Testis (tissue), 3 donors: Measurements from ENCODE around the gene CRHBP. TPM values are rescaled to one million over a fixed set of nuclear protein-coding genes. Genes with fewer than 3 reads are reported as not detected.

ENCODE experiments used
- DNase-seq: peaks from one replicate; pipeline ENCODE4 v3.0.0-alpha.2; 2019
- H3K27ac ChIP-seq, 2 donors: fragments of 200-600 bp; sonication (generic); one replicate each; pipeline ENCODE4 v1.5.1; 2019
- H3K27me3 ChIP-seq: fragments of 200-600 bp; sonication (generic); one replicate; pipeline ENCODE4 v1.5.1; 2019
- H3K36me3 ChIP-seq: fragments of 200-600 bp; sonication (generic); one replicate; pipeline ENCODE4 v1.5.1; 2017; ENCODE audit warnings: low read depth; ENCODE audit errors: missing control alignments
- H3K4me1 ChIP-seq: fragments of 200-600 bp; sonication (generic); one replicate; pipeline ENCODE4 v1.5.1; 2019
- H3K4me3 ChIP-seq, 2 donors: fragments of 200-600 bp; sonication (generic); one replicate each; pipeline ENCODE4 v1.5.1; 2017 to 2019
- H3K9me3 ChIP-seq: fragments of 200-600 bp; sonication (generic); one replicate; pipeline ENCODE4 v1.5.1; 2017
- CTCF ChIP-seq, 3 experiments: fragments of 450-650 bp in 2 of 3; fragments of 200-600 bp in 1 of 3; sonication (generic) in 1 of 3; IDR thresholded peaks; one replicate each; pipeline ENCODE4 v1.5.1; 2016 to 2019; ENCODE audit warnings: antibody characterized with exemption in 3 of 3, mild to moderate bottlenecking in 2 of 3, moderate library complexity in 1 of 3
- POLR2A ChIP-seq: fragments of 450-650 bp; IDR thresholded peaks from one replicate; pipeline ENCODE4 v1.6.1; 2017; ENCODE audit warnings: antibody characterized with exemption, mild to moderate bottlenecking, moderate library complexity
- WGBS, 2 donors: methylation state at CpG; one replicate each; pipeline ENCODE4 v1.1.5; 2018; 5-methylcytosine and 5-hydroxymethylcytosine counted together
- intact Hi-C: fragments of 100-400 bp; cut with DNase I; formaldehyde crosslinking; loops from one replicate; pipeline ENCODE4 v1.15.1; 2023; ENCODE audit warnings: low total_unique reads
- polyA plus RNA-seq: library from polyadenylated mRNA; stranded (reverse); fragments of 350-450 nt; fragmentation: Illumina TruSeq; extraction: RNeasy Lipid Tissue Mini Kit (QIAGEN cat#74804); gene quantifications from one replicate; pipeline ENCODE4 v1.2.3, GENCODE V29; 2014; ENCODE audit warnings: low read depth, low replicate concordance; ENCODE audit not compliant: insufficient read depth
- total RNA-seq, 2 donors: library from RNA; depleted of rRNA; stranded (reverse); fragments of >200 nt; gene quantifications; one replicate each; pipeline ENCODE4 v1.2.3, GENCODE V29; 2016

CRHBP gene
- total and polyA plus RNA-seq, 3 donors from 2014 or later = 1.1 to 3.3 (median 2.0) TPM

- H3K4me1 ChIP-seq = no peaks in the 10 kb centered on the region
- no peak overlapping the region for H3K4me3 ChIP-seq
- H3K9me3 ChIP-seq = no peaks in the 10 kb centered on the region
- H3K27me3 ChIP-seq = no peaks in the 10 kb centered on the region
- intact Hi-C loops = no loop called here
- H3K27ac ChIP-seq = no peak overlapping the region
- no peak for TF ChIP-seq POLR2A
- no peak for TF ChIP-seq CTCF (IDR thresholded peaks at IDR 0.05)
- no peaks in the 10 kb centered on the region for H3K36me3 ChIP-seq
- 19 to 32% methylated on average over 1 of the region's 1 CpG for WGBS, 2 donors
- no peak for DNase-seq
These were observed 50.4 kb downstream of the CRHBP start for GRCh38 chr5:77003246-77003645.

GRCh38 chr5:77006124-77006523 lies 53.3 kb downstream of the CRHBP start:
- Histone ChIP-seq H3K36me3 (no peaks in the 10 kb centered on the region), H3K27me3 (no peaks in the 10 kb centered on the region), H3K4me1 (no peaks in the 10 kb centered on the region), H3K9me3 (no peaks in the 10 kb centered on the region), H3K27ac (no peak overlapping the region), H3K4me3 (no peak overlapping the region)
- DNase-seq = no peak
- TF ChIP-seq POLR2A (no peak), CTCF (IDR thresholded peaks at IDR 0.05) (no peak)
- intact Hi-C loops = no loop called here
- WGBS, 2 donors = 80% methylated on average over 2 of the region's 2 CpGs

GRCh38 chr5:77008413-77008812 lies 55.6 kb downstream of the CRHBP start:
- Histone ChIP-seq H3K4me3 (no peak overlapping the region), H3K36me3 (no peaks in the 10 kb centered on the region), H3K27me3 (no peaks in the 10 kb centered on the region), H3K9me3 (no peaks in the 10 kb centered on the region), H3K27ac (no peak overlapping the region), H3K4me1 (no peaks in the 10 kb centered on the region)
- DNase-seq = no peak
- TF ChIP-seq CTCF (IDR thresholded peaks at IDR 0.05) = no peak
- no peak for TF ChIP-seq POLR2A
- intact Hi-C loops = no loop called here
- WGBS, 2 donors = 59% methylated on average over 3 of the region's 3 CpGs

GRCh38 chr5:77010243-77010642 lies 57.4 kb downstream of the CRHBP start:
- Histone ChIP-seq H3K36me3 (no peaks in the 10 kb centered on the region), H3K27me3 (no peaks in the 10 kb centered on the region), H3K4me1 (no peaks in the 10 kb centered on the region), H3K27ac (no peak overlapping the region), H3K4me3 (no peak overlapping the region), H3K9me3 (no peaks in the 10 kb centered on the region)
- DNase-seq = no peak
- WGBS, 2 donors = 92 to 96% methylated on average over 5 of the region's 5 CpGs
- intact Hi-C loops = no loop called here
- TF ChIP-seq POLR2A = no peak
- no peak for TF ChIP-seq CTCF (IDR thresholded peaks at IDR 0.05)

GRCh38 chr5:77011498-77011897 lies 58.7 kb downstream of the CRHBP start:
- H3K27ac ChIP-seq = no peak overlapping the region
- TF ChIP-seq CTCF (IDR thresholded peaks at IDR 0.05) (no peak), POLR2A (no peak)

More at GRCh38 chr5:77011498-77011897, 58.7 kb downstream of the CRHBP start:
- DNase-seq = no peak
- Histone ChIP-seq H3K9me3 (no peaks in the 10 kb centered on the region), H3K4me3 (no peak overlapping the region), H3K27me3 (no peaks in the 10 kb centered on the region), H3K36me3 (no peaks in the 10 kb centered on the region), H3K4me1 (no peaks in the 10 kb centered on the region)
- intact Hi-C loops = no loop called here
- 80 to 82% methylated on average over 5 of the region's 5 CpGs for WGBS, 2 donors
